ENCODE data around the gene CEP55.

DNA sequence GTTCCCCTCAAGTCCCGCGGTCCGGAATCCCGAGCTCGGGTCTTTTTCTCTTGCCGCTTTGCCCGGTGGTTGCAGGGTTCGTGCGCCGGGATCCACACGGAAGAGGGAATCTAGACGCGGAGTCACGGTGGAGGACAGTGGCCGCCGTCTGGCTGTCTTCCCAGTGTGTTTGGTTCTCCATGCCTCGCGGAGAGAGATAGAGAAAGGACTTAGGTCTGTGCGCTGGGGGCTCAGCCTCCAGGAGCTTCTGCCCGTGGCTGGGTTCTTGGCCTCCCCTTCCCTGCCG is 71.6 kb downstream of the CEP55 start:
- no peak for TF ChIP-seq POLR2AphosphoS5 (IDR thresholded peaks at IDR 0.05)
- TF ChIP-seq, protein P1, sequence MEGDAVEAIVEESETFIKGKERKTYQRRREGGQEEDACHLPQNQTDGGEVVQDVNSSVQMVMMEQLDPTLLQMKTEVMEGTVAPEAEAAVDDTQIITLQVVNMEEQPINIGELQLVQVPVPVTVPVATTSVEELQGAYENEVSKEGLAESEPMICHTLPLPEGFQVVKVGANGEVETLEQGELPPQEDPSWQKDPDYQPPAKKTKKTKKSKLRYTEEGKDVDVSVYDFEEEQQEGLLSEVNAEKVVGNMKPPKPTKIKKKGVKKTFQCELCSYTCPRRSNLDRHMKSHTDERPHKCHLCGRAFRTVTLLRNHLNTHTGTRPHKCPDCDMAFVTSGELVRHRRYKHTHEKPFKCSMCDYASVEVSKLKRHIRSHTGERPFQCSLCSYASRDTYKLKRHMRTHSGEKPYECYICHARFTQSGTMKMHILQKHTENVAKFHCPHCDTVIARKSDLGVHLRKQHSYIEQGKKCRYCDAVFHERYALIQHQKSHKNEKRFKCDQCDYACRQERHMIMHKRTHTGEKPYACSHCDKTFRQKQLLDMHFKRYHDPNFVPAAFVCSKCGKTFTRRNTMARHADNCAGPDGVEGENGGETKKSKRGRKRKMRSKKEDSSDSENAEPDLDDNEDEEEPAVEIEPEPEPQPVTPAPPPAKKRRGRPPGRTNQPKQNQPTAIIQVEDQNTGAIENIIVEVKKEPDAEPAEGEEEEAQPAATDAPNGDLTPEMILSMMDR (IDR thresholded peaks at IDR 0.05), result no peak

Measured in transverse colon (tissue), 4 donors.